Sigmoid colon (tissue), 7 donors: ENCODE results near the gene SERPING1. TPM values are rescaled to one million over a fixed set of nuclear protein-coding genes. Genes with fewer than 3 reads are reported as not detected.

Experiments used
- DNase-seq: peaks from one replicate; pipeline ENCODE4 v3.0.0-alpha.2; 2019
- H3K27ac ChIP-seq, 4 donors: fragments of 200-600 bp; sonication (generic); one replicate each; pipeline ENCODE4 v1.5.1; 2016 to 2019; ENCODE audit warnings: mild to moderate bottlenecking in 1 of 4
- H3K27me3 ChIP-seq, 3 donors: fragments of 200-600 bp; sonication (generic); one replicate each; pipeline ENCODE4 v1.5.1; 2019; ENCODE audit warnings: mild to moderate bottlenecking in 1 of 3
- H3K36me3 ChIP-seq, 4 donors: fragments of 200-600 bp; sonication (generic); one replicate each; pipeline ENCODE4 v1.5.1; 2016 to 2019
- H3K4me1 ChIP-seq, 4 donors: fragments of 200-600 bp; sonication (generic); one replicate each; pipeline ENCODE4 v1.5.1; 2017 to 2019
- H3K4me3 ChIP-seq, 4 donors: fragments of 200-600 bp; sonication (generic); one replicate each; pipeline ENCODE4 v1.5.1; 2017 to 2019; ENCODE audit warnings: mild to moderate bottlenecking in 2 of 4, moderate library complexity in 1 of 4
- H3K9me3 ChIP-seq, 4 donors: fragments of 200-600 bp in 3 of 4; sonication (generic) in 3 of 4; one replicate each; pipeline versions ENCODE4 v1.5.1 to v1.6.1; 2013 to 2019
- EP300 ChIP-seq, 4 donors: sonication (generic); formaldehyde crosslinking; IDR thresholded peaks; one replicate each; pipeline ENCODE4 v1.6.1; 2017; ENCODE audit warnings: antibody characterized with exemption in 4 of 4
- POLR2A ChIP-seq, 2 donors: fragments of 450-650 bp; IDR thresholded peaks; one replicate each; pipeline ENCODE4 v1.6.1; 2016; ENCODE audit warnings: antibody characterized with exemption in 2 of 2, mild to moderate bottlenecking in 2 of 2, moderate library complexity in 2 of 2
- POLR2AphosphoS5 ChIP-seq, 4 donors: sonication (generic); formaldehyde crosslinking; IDR thresholded peaks; one replicate each; pipeline ENCODE4 v1.6.1; 2017; ENCODE audit warnings: antibody characterized with exemption in 4 of 4
- WGBS, 2 donors: extraction: QIAGEN DNeasy Blood & Tissue Kit; methylation state at CpG; one replicate each; pipeline ENCODE4 v1.1.7; 2013; 5-methylcytosine and 5-hydroxymethylcytosine counted together
- intact Hi-C: fragments of 100-400 bp; cut with DNase I; formaldehyde crosslinking; loops from one replicate; pipeline ENCODE4 v1.15.1; 2023
- polyA plus RNA-seq, 3 donors: library from polyadenylated mRNA; stranded (reverse); fragments of 200-250 nt; gene quantifications; one replicate each; pipeline ENCODE4 v1.2.3, GENCODE V29; 2013
- total RNA-seq, 4 donors: library from RNA; depleted of rRNA; stranded (reverse); fragments of >200 nt; gene quantifications; one replicate each; pipeline ENCODE4 v1.1.0, GENCODE V29; 2016
- TF ChIP-seq, protein P1 (sequence below), 4 experiments: fragments of 450-650 bp in 3 of 4; fragments of 200-600 bp in 1 of 4; IDR thresholded peaks; one replicate each; pipeline ENCODE4 v1.5.1; 2016 to 2019; ENCODE audit warnings: antibody characterized with exemption in 4 of 4, mild to moderate bottlenecking in 3 of 4, moderate library complexity in 2 of 4
- donor health status: healthy with polysubstance abuse.
- donor health status: Bipolar disorder and iron deficiency.
- donor health status: healthy.

SERPING1 gene
- total and polyA plus RNA-seq, 7 donors: 24.5 to 397 (median 214) TPM

DNA sequence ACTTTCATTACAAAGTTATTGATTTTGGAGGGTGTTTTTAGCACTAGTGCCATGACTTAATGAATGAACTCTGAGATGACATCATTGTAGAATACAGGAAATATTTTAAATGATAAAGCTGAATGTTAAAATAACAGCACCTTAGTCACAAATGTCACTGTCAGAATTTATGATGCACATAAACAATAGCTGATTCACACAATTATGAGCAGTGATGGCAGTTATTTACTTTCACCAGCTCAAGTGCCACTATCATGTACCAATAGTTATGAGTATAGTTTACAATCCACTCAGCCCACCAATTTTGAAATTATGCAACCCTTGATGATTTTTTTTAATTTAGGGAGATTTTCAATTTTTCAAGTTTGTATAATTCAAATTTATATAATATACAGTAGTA is 23.0 kb downstream of the SERPING1 start:
- Histone ChIP-seq H3K36me3 (peaks cover 0 to 8% (median 0%) of the 10 kb centered on the region in 4 donors), H3K4me1 (no peaks in the 10 kb centered on the region), H3K4me3 (no peak overlapping the region), H3K27ac (no peak overlapping the region), H3K27me3 (no peaks in the 10 kb centered on the region), H3K9me3 (peaks cover 0 to 6% (median 0%) of the 10 kb centered on the region in 4 donors)
- DNase-seq: no peak
- intact Hi-C loops: no loop called here
- TF ChIP-seq POLR2AphosphoS5 (IDR thresholded peaks at IDR 0.05) (no peak), EP300 (IDR thresholded peaks at IDR 0.05) (no peak), POLR2A (IDR thresholded peaks at IDR 0.05) (no peak)
- TF ChIP-seq, protein P1, sequence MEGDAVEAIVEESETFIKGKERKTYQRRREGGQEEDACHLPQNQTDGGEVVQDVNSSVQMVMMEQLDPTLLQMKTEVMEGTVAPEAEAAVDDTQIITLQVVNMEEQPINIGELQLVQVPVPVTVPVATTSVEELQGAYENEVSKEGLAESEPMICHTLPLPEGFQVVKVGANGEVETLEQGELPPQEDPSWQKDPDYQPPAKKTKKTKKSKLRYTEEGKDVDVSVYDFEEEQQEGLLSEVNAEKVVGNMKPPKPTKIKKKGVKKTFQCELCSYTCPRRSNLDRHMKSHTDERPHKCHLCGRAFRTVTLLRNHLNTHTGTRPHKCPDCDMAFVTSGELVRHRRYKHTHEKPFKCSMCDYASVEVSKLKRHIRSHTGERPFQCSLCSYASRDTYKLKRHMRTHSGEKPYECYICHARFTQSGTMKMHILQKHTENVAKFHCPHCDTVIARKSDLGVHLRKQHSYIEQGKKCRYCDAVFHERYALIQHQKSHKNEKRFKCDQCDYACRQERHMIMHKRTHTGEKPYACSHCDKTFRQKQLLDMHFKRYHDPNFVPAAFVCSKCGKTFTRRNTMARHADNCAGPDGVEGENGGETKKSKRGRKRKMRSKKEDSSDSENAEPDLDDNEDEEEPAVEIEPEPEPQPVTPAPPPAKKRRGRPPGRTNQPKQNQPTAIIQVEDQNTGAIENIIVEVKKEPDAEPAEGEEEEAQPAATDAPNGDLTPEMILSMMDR (IDR thresholded peaks at IDR 0.05): no peak

- Histone ChIP-seq H3K4me1 (no peaks in the 10 kb centered on the region), H3K36me3 (no peaks in the 10 kb centered on the region), H3K27ac (no peak overlapping the region), H3K9me3 (peaks cover 0 to 6% (median 0%) of the 10 kb centered on the region in 4 donors), H3K27me3 (no peaks in the 10 kb centered on the region), H3K4me3 (no peak overlapping the region)
- TF ChIP-seq EP300 (IDR thresholded peaks at IDR 0.05) (no peak), POLR2AphosphoS5 (IDR thresholded peaks at IDR 0.05) (no peak), POLR2A (IDR thresholded peaks at IDR 0.05) (no peak)
- TF ChIP-seq, protein P1 (IDR thresholded peaks at IDR 0.05): no peak
- 48 to 74% methylated on average over 3 of the region's 3 CpGs for WGBS, 2 donors
- intact Hi-C loops: no loop called here
- no peak for DNase-seq
Measured at GRCh38 chr11:57622263-57622662, 24.8 kb downstream of the SERPING1 start.

DNA sequence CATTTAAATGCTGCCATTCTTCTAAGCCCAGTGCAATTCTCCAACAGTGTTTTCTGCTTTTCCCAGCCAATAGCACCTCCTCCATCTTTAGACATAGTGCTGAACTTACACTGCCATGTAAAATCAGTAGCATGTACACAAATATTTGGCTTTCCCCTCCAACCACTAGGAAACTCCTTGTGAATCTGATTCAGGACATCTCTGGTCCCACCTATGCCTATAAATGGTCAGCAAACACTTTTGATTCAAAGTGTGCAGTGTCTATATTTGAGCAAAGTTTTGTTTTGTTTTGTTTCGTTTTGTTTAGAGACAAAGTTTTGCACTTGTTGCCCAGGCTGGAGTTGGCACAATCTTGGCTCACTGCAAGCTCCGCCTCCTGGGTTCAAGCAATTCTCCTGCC is 27.4 kb downstream of the SERPING1 start:
- WGBS, 2 donors: 86 to 89% methylated on average over 2 of the region's 2 CpGs
- Histone ChIP-seq H3K27ac (no peak overlapping the region), H3K36me3 (no peaks in the 10 kb centered on the region), H3K4me1 (no peaks in the 10 kb centered on the region), H3K9me3 (peaks cover 0 to under 1% (median 0%) of the 10 kb centered on the region in 4 donors), H3K27me3 (no peaks in the 10 kb centered on the region), H3K4me3 (no peak overlapping the region)
- TF ChIP-seq POLR2AphosphoS5 (IDR thresholded peaks at IDR 0.05): no peak
- TF ChIP-seq POLR2A (IDR thresholded peaks at IDR 0.05): no peak
- TF ChIP-seq EP300 (IDR thresholded peaks at IDR 0.05): no peak
- TF ChIP-seq, protein P1 (IDR thresholded peaks at IDR 0.05): no peak
- DNase-seq: no peak
- intact Hi-C loops: no loop called here

DNA sequence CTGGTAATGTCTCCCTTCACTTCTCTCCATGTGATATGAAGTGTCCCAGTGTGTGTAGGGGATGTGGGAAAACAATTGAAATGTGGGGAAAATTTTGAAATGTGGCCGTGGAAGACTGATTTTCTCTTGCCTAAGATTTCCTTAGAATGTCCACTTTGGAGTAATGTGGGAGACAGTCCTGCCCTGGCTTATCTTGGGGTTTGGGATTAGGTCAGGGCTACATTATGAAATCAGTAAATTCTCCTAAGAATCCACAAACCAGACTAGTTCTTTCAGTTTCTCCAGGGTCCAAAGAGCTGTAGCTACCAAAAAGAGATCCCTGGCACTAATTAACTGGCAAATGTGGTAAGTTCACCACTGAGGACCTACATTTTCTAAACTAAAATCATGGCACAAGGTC is 29.4 kb downstream of the SERPING1 start:
- H3K4me3 ChIP-seq: no peak overlapping the region
- TF ChIP-seq POLR2A (IDR thresholded peaks at IDR 0.05): no peak
- TF ChIP-seq, protein P1 (IDR thresholded peaks at IDR 0.05): no peak
- TF ChIP-seq POLR2AphosphoS5 (IDR thresholded peaks at IDR 0.05): no peak
- no peak for TF ChIP-seq EP300 (IDR thresholded peaks at IDR 0.05)
- intact Hi-C loops: no loop called here
- no peak for DNase-seq
- H3K9me3 ChIP-seq: no peaks in the 10 kb centered on the region
- H3K27me3 ChIP-seq: no peaks in the 10 kb centered on the region
- H3K4me1 ChIP-seq: no peaks in the 10 kb centered on the region
- no peaks in the 10 kb centered on the region for H3K36me3 ChIP-seq
- H3K27ac ChIP-seq: no peak overlapping the region
- WGBS, 2 donors: 82 to 85% methylated on average over 1 of the region's 1 CpG

GRCh38 chr11:57630171-57630570 is 32.7 kb downstream of the SERPING1 start:
- Histone ChIP-seq H3K27ac (no peak overlapping the region), H3K36me3 (no peaks in the 10 kb centered on the region), H3K4me3 (no peak overlapping the region), H3K9me3 (no peaks in the 10 kb centered on the region), H3K4me1 (no peaks in the 10 kb centered on the region), H3K27me3 (no peaks in the 10 kb centered on the region)
- TF ChIP-seq POLR2A (IDR thresholded peaks at IDR 0.05) (no peak), EP300 (IDR thresholded peaks at IDR 0.05) (no peak)
- TF ChIP-seq, protein P1 (IDR thresholded peaks at IDR 0.05): no peak
- no peak for DNase-seq
- WGBS, 2 donors: 63 to 88% methylated on average over 2 of the region's 2 CpGs
- intact Hi-C loops: no loop called here
